DOHH2 (cell line): ENCODE data around the gene CD36.

Experiments used
- H3F3A ChIP-seq: fragments of 200-600 bp; sonication (generic), shearing (Covaris generic); 2 replicates; pipeline ENCODE4 v1.6.0; 2016; ENCODE audit warnings: antibody characterized with exemption, mild to moderate bottlenecking; ENCODE audit not compliant: control insufficient read depth, insufficient read depth
- H3K27ac ChIP-seq: fragments of 200-600 bp; sonication (generic); 2 replicates; pipeline ENCODE4 v1.5.1; 2014; ENCODE audit warnings: low read depth, mild to moderate bottlenecking, low read length, moderate library complexity
- H3K27me3 ChIP-seq: fragments of 200-600 bp; sonication (generic); 2 replicates; pipeline ENCODE4 v1.6.1; 2014; ENCODE audit warnings: mild to moderate bottlenecking, low read length, mixed read lengths; ENCODE audit not compliant: control insufficient read depth
- H3K36me3 ChIP-seq: fragments of 200-600 bp; sonication (generic); 2 replicates; pipeline ENCODE4 v1.6.1; 2014; ENCODE audit warnings: mild to moderate bottlenecking, low read length, moderate library complexity, mixed read lengths; ENCODE audit not compliant: control insufficient read depth
- H3K4me1 ChIP-seq: fragments of 200-600 bp; sonication (generic); 2 replicates; pipeline ENCODE4 v1.6.1; 2014; ENCODE audit warnings: mild to moderate bottlenecking, low read length, mixed read lengths; ENCODE audit not compliant: control insufficient read depth
- H3K4me2 ChIP-seq: fragments of 200-600 bp; sonication (generic); 2 replicates; pipeline ENCODE4 v1.6.0; 2014; ENCODE audit warnings: mild to moderate bottlenecking, low read length, moderate library complexity
- H3K4me3 ChIP-seq: fragments of 200-600 bp; sonication (generic); 2 replicates; pipeline ENCODE4 v1.5.1; 2014; ENCODE audit warnings: mild to moderate bottlenecking, low read length, mixed read lengths
- H3K79me2 ChIP-seq: fragments of 200-600 bp; sonication (generic); 2 replicates; pipeline ENCODE4 v1.6.1; 2014; ENCODE audit warnings: mild to moderate bottlenecking, low read length, mixed read lengths; ENCODE audit not compliant: control insufficient read depth
- H3K9me2 ChIP-seq: fragments of 200-600 bp; sonication (generic); replicated peaks from 2 replicates; pipeline ENCODE4 v1.6.1; 2014; ENCODE audit warnings: mild to moderate bottlenecking, low read length, mixed read lengths; ENCODE audit not compliant: control insufficient read depth
- H3K9me3 ChIP-seq: fragments of 200-600 bp; sonication (generic); 2 replicates; pipeline ENCODE4 v1.6.1; 2014; ENCODE audit warnings: antibody characterized with exemption, low read length, mixed read lengths; ENCODE audit not compliant: control insufficient read depth, insufficient read depth
- H4K20me1 ChIP-seq: fragments of 200-600 bp; sonication (generic); 2 replicates; pipeline ENCODE4 v1.6.0; 2014; ENCODE audit warnings: low read depth, mild to moderate bottlenecking, antibody characterized with exemption, low read length, moderate library complexity; ENCODE audit not compliant: control insufficient read depth, insufficient read depth
- EZH2phosphoT487 ChIP-seq: fragments of 200-600 bp; sonication (generic); IDR thresholded peaks from 2 replicates; pipeline ENCODE4 v1.6.1; 2017; ENCODE audit warnings: borderline replicate concordance, mild to moderate bottlenecking, antibody characterized with exemption, low read length, moderate library complexity, mixed read lengths
- TF ChIP-seq, protein P1 (sequence below): fragments of 200-600 bp; sonication (generic); IDR thresholded peaks from one replicate; pipeline ENCODE4 v1.5.1; 2014; ENCODE audit warnings: antibody characterized with exemption, mild to moderate bottlenecking, low read depth, low read length; ENCODE audit not compliant: poor library complexity, severe bottlenecking

Gene CD36

GRCh38 chr7:80708123-80708522 lies 69.7 kb downstream of the CD36 start:
- no peaks in the 10 kb centered on the region for H4K20me1 ChIP-seq
- no peaks in the 10 kb centered on the region for H3K9me2 ChIP-seq
- no peaks in the 10 kb centered on the region for H3F3A ChIP-seq
- no peaks in the 10 kb centered on the region for H3K79me2 ChIP-seq
- H3K4me1 ChIP-seq = 0 out of 2 replicates have a peak, but pooled peaks cover 4% of the 10 kb centered on the region
- no peaks in the 10 kb centered on the region for H3K9me3 ChIP-seq
- H3K36me3 ChIP-seq = no peaks in the 10 kb centered on the region
- H3K27me3 ChIP-seq = no peaks in the 10 kb centered on the region
- no peak overlapping the region for H3K27ac ChIP-seq
- no peak overlapping the region for H3K4me3 ChIP-seq
- TF ChIP-seq EZH2phosphoT487 = no peak
- TF ChIP-seq, protein P1, sequence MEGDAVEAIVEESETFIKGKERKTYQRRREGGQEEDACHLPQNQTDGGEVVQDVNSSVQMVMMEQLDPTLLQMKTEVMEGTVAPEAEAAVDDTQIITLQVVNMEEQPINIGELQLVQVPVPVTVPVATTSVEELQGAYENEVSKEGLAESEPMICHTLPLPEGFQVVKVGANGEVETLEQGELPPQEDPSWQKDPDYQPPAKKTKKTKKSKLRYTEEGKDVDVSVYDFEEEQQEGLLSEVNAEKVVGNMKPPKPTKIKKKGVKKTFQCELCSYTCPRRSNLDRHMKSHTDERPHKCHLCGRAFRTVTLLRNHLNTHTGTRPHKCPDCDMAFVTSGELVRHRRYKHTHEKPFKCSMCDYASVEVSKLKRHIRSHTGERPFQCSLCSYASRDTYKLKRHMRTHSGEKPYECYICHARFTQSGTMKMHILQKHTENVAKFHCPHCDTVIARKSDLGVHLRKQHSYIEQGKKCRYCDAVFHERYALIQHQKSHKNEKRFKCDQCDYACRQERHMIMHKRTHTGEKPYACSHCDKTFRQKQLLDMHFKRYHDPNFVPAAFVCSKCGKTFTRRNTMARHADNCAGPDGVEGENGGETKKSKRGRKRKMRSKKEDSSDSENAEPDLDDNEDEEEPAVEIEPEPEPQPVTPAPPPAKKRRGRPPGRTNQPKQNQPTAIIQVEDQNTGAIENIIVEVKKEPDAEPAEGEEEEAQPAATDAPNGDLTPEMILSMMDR = no peak
- H3K4me2 ChIP-seq = no peak overlapping the region

DNA sequence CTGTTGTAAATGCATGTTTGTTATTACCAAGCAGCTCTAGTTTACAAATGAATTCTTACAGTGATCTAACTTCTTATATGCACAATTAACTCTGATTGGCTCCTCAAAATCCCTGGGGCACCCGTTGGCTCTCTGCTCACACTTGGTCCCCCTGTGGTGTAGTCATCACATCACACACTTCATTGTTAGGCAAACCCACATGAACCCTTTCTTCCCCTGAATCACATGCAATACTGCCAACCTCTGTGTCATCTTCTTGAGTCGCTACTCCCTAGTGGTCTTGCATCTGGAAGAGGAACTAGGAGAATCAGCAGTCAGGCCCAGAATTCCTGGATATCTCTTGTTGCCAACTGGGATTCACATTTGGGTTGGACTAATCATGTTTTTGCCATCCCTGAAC lies 73.1 kb downstream of the CD36 start:
- no peaks in the 10 kb centered on the region for H4K20me1 ChIP-seq
- no peak overlapping the region for H3K27ac ChIP-seq
- no peaks in the 10 kb centered on the region for H3K79me2 ChIP-seq
- TF ChIP-seq EZH2phosphoT487 = no peak
- TF ChIP-seq, protein P1 = no peak
- H3K4me2 ChIP-seq = no peak overlapping the region
- 0 out of 2 replicates have a peak, but pooled peaks cover 4% of the 10 kb centered on the region for H3K4me1 ChIP-seq
- H3K27me3 ChIP-seq = no peaks in the 10 kb centered on the region
- H3F3A ChIP-seq = no peaks in the 10 kb centered on the region
- H3K36me3 ChIP-seq = no peaks in the 10 kb centered on the region
- no peaks in the 10 kb centered on the region for H3K9me3 ChIP-seq
- H3K9me2 ChIP-seq = no peaks in the 10 kb centered on the region
- no peak overlapping the region for H3K4me3 ChIP-seq

DNA sequence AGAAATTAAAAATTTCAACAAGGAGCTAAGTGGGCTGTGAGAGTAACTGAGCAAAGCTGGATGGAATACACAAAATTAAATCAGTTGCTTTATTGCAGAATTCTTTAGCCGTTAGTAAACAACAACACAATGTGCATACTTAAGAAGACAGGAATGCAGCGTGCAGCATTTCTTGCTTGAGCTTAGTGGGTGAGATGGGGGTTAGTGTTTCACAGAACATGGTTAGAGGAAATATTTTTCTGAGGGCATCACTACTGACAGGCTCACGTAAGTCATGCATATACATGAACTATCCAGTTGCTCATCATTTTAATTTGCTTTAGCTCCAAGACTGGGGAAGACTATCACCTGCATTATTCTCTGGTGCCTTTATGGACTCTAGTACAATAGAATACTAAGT lies 80.8 kb downstream of the CD36 start:
- Histone ChIP-seq H3K9me3 (no peaks in the 10 kb centered on the region), H3K79me2 (no peaks in the 10 kb centered on the region), H4K20me1 (no peaks in the 10 kb centered on the region), H3K4me3 (no peak overlapping the region), H3K27ac (no peak overlapping the region), H3K27me3 (no peaks in the 10 kb centered on the region), H3K9me2 (no peaks in the 10 kb centered on the region), H3K4me2 (no peak overlapping the region), H3F3A (no peaks in the 10 kb centered on the region), H3K4me1 (no peaks in the 10 kb centered on the region), H3K36me3 (no peaks in the 10 kb centered on the region)
- no peak for TF ChIP-seq EZH2phosphoT487
- TF ChIP-seq, protein P1 = no peak

DNA sequence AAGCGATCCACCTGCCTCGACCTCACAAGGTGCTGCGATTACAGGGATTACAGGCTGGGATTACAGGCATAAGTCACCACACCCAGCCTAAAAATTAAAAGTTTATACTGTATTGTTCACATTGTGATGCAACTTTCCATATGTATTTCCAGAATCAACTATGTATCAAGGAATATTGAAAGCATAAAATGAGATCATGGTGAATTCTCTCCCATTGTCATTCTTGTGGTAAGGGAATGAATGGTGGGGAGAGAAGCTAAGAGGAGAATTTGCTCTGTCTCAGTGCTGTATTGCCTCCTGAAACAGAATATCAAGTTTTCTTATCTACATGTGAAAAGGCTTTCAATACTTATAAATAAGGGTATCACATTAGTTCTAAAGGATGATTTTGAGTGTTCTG lies 81.7 kb downstream of the CD36 start:
- no peak overlapping the region for H3K27ac ChIP-seq
- H3K79me2 ChIP-seq = no peaks in the 10 kb centered on the region
- H4K20me1 ChIP-seq = no peaks in the 10 kb centered on the region
- H3K9me2 ChIP-seq = no peaks in the 10 kb centered on the region
- no peaks in the 10 kb centered on the region for H3K36me3 ChIP-seq
- no peak overlapping the region for H3K4me2 ChIP-seq
- H3K4me1 ChIP-seq = no peaks in the 10 kb centered on the region
- TF ChIP-seq, protein P1 = no peak
- no peak for TF ChIP-seq EZH2phosphoT487
- H3F3A ChIP-seq = no peaks in the 10 kb centered on the region
- no peaks in the 10 kb centered on the region for H3K27me3 ChIP-seq
- no peaks in the 10 kb centered on the region for H3K9me3 ChIP-seq
- H3K4me3 ChIP-seq = no peak overlapping the region
